ENCODE results near the gene PSMB5. TPM values are rescaled to one million over a fixed set of nuclear protein-coding genes. Genes with fewer than 3 reads are reported as not detected.
A peak's percentile ranks its signal among the peaks of the same experiment; 100 is the strongest.

Gene PSMB5
- total and polyA plus RNA-seq, 2 of the 13 experiments (the other 11 are each of a cell fraction or from before 2014, with no cell fraction given) = 705 to 871 TPM

GRCh38 chr14:22981090-22981875, 53.4 kb downstream of the PSMB5 start (continued):
- TF ChIP-seq POLR2AphosphoS2 (IDR thresholded peaks at IDR 0.05; ENCODE audit: low read depth, low read length) (peak; percentile 85; the same call in 1 of the 2 replicates), SSRP1 (CRISPR knock-in tag; IDR thresholded peaks at IDR 0.05) (peak; percentile 89), MED13 (CRISPR knock-in tag; IDR thresholded peaks at IDR 0.05) (no peak), GZF1 (CRISPR knock-in tag; IDR thresholded peaks at IDR 0.05) (peak; percentile 65), HNF4A (CRISPR knock-in tag; IDR thresholded peaks at IDR 0.05) (no peak), ZNF292 (CRISPR knock-in tag; IDR thresholded peaks at IDR 0.05; ENCODE audit: borderline replicate concordance, low read depth) (peak; percentile 75), ZBTB7B (CRISPR knock-in tag; IDR thresholded peaks at IDR 0.05) (peak; percentile 50; the same call in 1 of the 2 replicates), RARG (CRISPR knock-in tag; IDR thresholded peaks at IDR 0.05; ENCODE audit: low read depth) (no peak; the same call in 1 of the 2 replicates), MEF2D (CRISPR knock-in tag; IDR thresholded peaks at IDR 0.05) (0 out of 2 replicates have a peak, but pooled peaks have one; percentile 21), POLR2G (IDR thresholded peaks at IDR 0.05; ENCODE audit: low read depth, low read length) (peak; percentile 63), TARDBP (CRISPR knock-in tag; IDR thresholded peaks at IDR 0.05) (no peak), MAZ (IDR thresholded peaks at IDR 0.05; ENCODE audit: borderline replicate concordance, low read depth, low read length) (no peak), MAZ (CRISPR knock-in tag; IDR thresholded peaks at IDR 0.05; ENCODE audit: low read depth) (peak; percentile 60; the same call in 1 of the 2 replicates), STAT6 (CRISPR knock-in tag; IDR thresholded peaks at IDR 0.05; ENCODE audit: borderline replicate concordance) (peak; percentile 67), BCL3 (CRISPR knock-in tag; IDR thresholded peaks at IDR 0.05) (0 out of 2 replicates have a peak, but pooled peaks have one; percentile 49), ZNF121 (CRISPR knock-in tag; IDR thresholded peaks at IDR 0.05) (no peak), ZBTB38 (CRISPR knock-in tag; IDR thresholded peaks at IDR 0.05) (no peak), ZNF230 (CRISPR knock-in tag; IDR thresholded peaks at IDR 0.05) (peak; percentile 74), YEATS2 (CRISPR knock-in tag; IDR thresholded peaks at IDR 0.05; ENCODE audit: borderline replicate concordance) (peak; percentile 12; the same call in 1 of the 2 replicates), FOXM1 (CRISPR knock-in tag; IDR thresholded peaks at IDR 0.05) (no peak), ZNF609 (CRISPR knock-in tag; IDR thresholded peaks at IDR 0.05; ENCODE audit: borderline replicate concordance) (peak; percentile 18), HNRNPLL (IDR thresholded peaks at IDR 0.05; ENCODE audit: low read depth, low read length, poor library complexity, severe bottlenecking) (peak; percentile 61)
